ENCODE results near the gene GTF3C1. TPM values are rescaled to one million over a fixed set of nuclear protein-coding genes. Genes with fewer than 3 reads are reported as not detected.

Gene GTF3C1
- total RNA-seq, 4 donors from 2014 or later = 58.5 to 120 (median 112) TPM

GRCh38 chr16:27526180-27526579 is 23.5 kb downstream of the GTF3C1 start:
- peaks cover 70 to 71% of the 10 kb centered on the region in 2 donors for H3K36me3 ChIP-seq
- DNase-seq = peak; percentile 41 to 44
- H3K4me1 ChIP-seq = peaks cover 0 to 4% of the 10 kb centered on the region in 2 donors
- no peak overlapping the region for H3K4me3 ChIP-seq (replicated peaks in 1 of 3)
- H3K27ac ChIP-seq = peak overlapping the region in 1 of 3 donors; percentile 2
- no peaks in the 10 kb centered on the region for H3K27me3 ChIP-seq
- 94 to 96% methylated on average over 6 of the region's 6 CpGs for WGBS, 2 donors
- TF ChIP-seq CTCF (IDR thresholded peaks at IDR 0.05) = no peak
- TF ChIP-seq POLR2A (IDR thresholded peaks at IDR 0.05) = no peak
- intact Hi-C loops (cut with DNase I) = no loop called here
- H3K9me3 ChIP-seq = no peaks in the 10 kb centered on the region

- DNase-seq = no peak
- WGBS, 2 donors = 92 to 93% methylated on average over 6 of the region's 6 CpGs
- Histone ChIP-seq H3K27ac (peak overlapping the region in 1 of 3 donors; percentile 80), H3K9me3 (no peaks in the 10 kb centered on the region), H3K36me3 (peaks cover 37% of the 10 kb centered on the region in 2 donors), H3K4me1 (peaks cover 0 to 9% of the 10 kb centered on the region in 2 donors), H3K4me3 (replicated peaks in 1 of 3) (no peak overlapping the region), H3K27me3 (no peaks in the 10 kb centered on the region)
- TF ChIP-seq CTCF (IDR thresholded peaks at IDR 0.05) = no peak
- no peak for TF ChIP-seq POLR2A (IDR thresholded peaks at IDR 0.05)
- intact Hi-C loops (cut with DNase I) = no loop called here
These were observed 27.5 kb downstream of the GTF3C1 start for GRCh38 chr16:27522173-27522707.

GRCh38 chr16:27520982-27521673 is 28.6 kb downstream of the GTF3C1 start:
- H3K9me3 ChIP-seq = no peaks in the 10 kb centered on the region
- peaks cover 26% of the 10 kb centered on the region in 2 donors for H3K36me3 ChIP-seq
- 71 to 73% methylated on average over 10 to 16 of the region's 16 CpGs for WGBS, 2 donors
- no peak for TF ChIP-seq CTCF (IDR thresholded peaks at IDR 0.05)
- peak in 1 of 2 donors; percentile 17 for TF ChIP-seq POLR2A (IDR thresholded peaks at IDR 0.05)
- intact Hi-C loops (cut with DNase I) = no loop called here
- peaks cover 0 to 9% of the 10 kb centered on the region in 2 donors for H3K4me1 ChIP-seq
- H3K27me3 ChIP-seq = no peaks in the 10 kb centered on the region
- peak in 1 of 2 donors; percentile 15 for DNase-seq
- H3K27ac ChIP-seq = peak overlapping the region; percentile 57 to 80 (median 64)
- no peak overlapping the region for H3K4me3 ChIP-seq (replicated peaks in 1 of 3)

- peaks cover 6% of the 10 kb centered on the region in 2 donors for H3K36me3 ChIP-seq
- no peak overlapping the region for H3K4me3 ChIP-seq (replicated peaks in 1 of 3)
- DNase-seq = no peak
- no peaks in the 10 kb centered on the region for H3K27me3 ChIP-seq
- H3K9me3 ChIP-seq = no peaks in the 10 kb centered on the region
- intact Hi-C loops (cut with DNase I) = no loop called here
- 94% methylated on average over 4 of the region's 4 CpGs for WGBS, 2 donors
- H3K27ac ChIP-seq = no peak overlapping the region
- TF ChIP-seq CTCF (IDR thresholded peaks at IDR 0.05) = no peak
- no peak for TF ChIP-seq POLR2A (IDR thresholded peaks at IDR 0.05)
- peaks cover 11 to 27% of the 10 kb centered on the region in 2 donors for H3K4me1 ChIP-seq
These were observed 31.5 kb downstream of the GTF3C1 start for GRCh38 chr16:27518226-27518625.

GRCh38 chr16:27517664-27518063 is 32.0 kb downstream of the GTF3C1 start:
- WGBS, 2 donors = 91 to 96% methylated on average over 7 of the region's 7 CpGs
- H3K9me3 ChIP-seq = no peaks in the 10 kb centered on the region
- TF ChIP-seq POLR2A (IDR thresholded peaks at IDR 0.05) (no peak), CTCF (IDR thresholded peaks at IDR 0.05) (no peak)
- no peaks in the 10 kb centered on the region for H3K27me3 ChIP-seq
- intact Hi-C loops (cut with DNase I) = no loop called here
- H3K4me3 ChIP-seq (replicated peaks in 1 of 3) = no peak overlapping the region
- H3K4me1 ChIP-seq = peaks cover 11 to 27% of the 10 kb centered on the region in 2 donors
- no peak for DNase-seq
- no peak overlapping the region for H3K27ac ChIP-seq
- H3K36me3 ChIP-seq = peaks cover under 1 to 6% of the 10 kb centered on the region in 2 donors

All from thyroid gland (tissue), 4 donors.